ENCODE data around the gene TRUB1. TPM values are rescaled to one million over a fixed set of nuclear protein-coding genes. Genes with fewer than 3 reads are reported as not detected.

TRUB1 gene
- total RNA-seq, 1 experiment from 2014 or later, result 30.4 TPM

DNA sequence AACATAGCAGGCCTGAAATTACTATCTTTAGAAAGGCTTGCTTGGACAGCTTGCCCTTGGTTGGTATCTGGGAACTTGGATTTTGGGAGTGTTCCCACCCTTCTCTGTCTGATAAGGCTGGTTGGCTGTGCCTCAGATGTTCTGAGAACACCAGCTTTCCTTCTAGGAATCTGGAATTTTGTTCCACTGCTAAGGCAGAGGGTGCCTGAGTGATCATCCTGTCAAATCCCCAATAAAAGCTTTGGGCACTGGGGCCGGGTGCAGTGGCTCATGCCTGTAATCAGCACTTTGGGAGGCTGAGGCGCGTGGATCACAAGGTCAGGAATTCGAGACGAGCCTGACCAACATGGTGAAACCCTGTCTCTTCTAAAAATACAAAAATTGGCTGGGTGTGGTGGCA lies 5.0 kb downstream of the TRUB1 start:
- no peak for ATAC-seq
- CTCF ChIA-PET, result no interaction called here
- Histone ChIP-seq H3K27ac (ENCODE audit: low read length) (no peak overlapping the region), H3K27me3 (ENCODE audit: control insufficient read depth, insufficient read depth, low read length) (no peaks in the 10 kb centered on the region), H3K4me3 (ENCODE audit: low read depth in 2 of 2, low read length in 2 of 2) (no peak overlapping the region), H3K36me3 (ENCODE audit: control insufficient read depth, insufficient read depth, low read length) (peaks cover 14% of the 10 kb centered on the region), H3K9me3 (ENCODE audit: control insufficient read depth, insufficient read depth, low read depth, low read length) (no peaks in the 10 kb centered on the region), H3K4me1 (ENCODE audit: control insufficient read depth, insufficient read depth, low read length) (peaks cover 13% of the 10 kb centered on the region)
- no peak for DNase-seq (ENCODE audit: low read depth, low spot score)
- BruUV-seq (replicated peaks), result no TSS peak
- in situ Hi-C loops (cut with HindIII; ENCODE audit: low pct_unique_long_range_greater_than_20kb, low sequenced_read_pairs), result no loop called here
- intact Hi-C loops (cut with micrococcal nuclease; ENCODE audit: unreplicated experiment), result no loop called here
- no peak for TF ChIP-seq TCF7L2 (IDR thresholded peaks at IDR 0.05; ENCODE audit: low read depth, low read length)
- no peak for TF ChIP-seq SIN3A (IDR thresholded peaks at IDR 0.05; ENCODE audit: borderline replicate concordance, insufficient read depth, low read depth, low read length)
- TF ChIP-seq POLR2AphosphoS5 (IDR thresholded peaks at IDR 0.05; ENCODE audit: low read depth, low read length), result no peak
- TF ChIP-seq, protein P1, sequence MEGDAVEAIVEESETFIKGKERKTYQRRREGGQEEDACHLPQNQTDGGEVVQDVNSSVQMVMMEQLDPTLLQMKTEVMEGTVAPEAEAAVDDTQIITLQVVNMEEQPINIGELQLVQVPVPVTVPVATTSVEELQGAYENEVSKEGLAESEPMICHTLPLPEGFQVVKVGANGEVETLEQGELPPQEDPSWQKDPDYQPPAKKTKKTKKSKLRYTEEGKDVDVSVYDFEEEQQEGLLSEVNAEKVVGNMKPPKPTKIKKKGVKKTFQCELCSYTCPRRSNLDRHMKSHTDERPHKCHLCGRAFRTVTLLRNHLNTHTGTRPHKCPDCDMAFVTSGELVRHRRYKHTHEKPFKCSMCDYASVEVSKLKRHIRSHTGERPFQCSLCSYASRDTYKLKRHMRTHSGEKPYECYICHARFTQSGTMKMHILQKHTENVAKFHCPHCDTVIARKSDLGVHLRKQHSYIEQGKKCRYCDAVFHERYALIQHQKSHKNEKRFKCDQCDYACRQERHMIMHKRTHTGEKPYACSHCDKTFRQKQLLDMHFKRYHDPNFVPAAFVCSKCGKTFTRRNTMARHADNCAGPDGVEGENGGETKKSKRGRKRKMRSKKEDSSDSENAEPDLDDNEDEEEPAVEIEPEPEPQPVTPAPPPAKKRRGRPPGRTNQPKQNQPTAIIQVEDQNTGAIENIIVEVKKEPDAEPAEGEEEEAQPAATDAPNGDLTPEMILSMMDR (IDR thresholded peaks at IDR 0.05), result no peak
- TF ChIP-seq, protein P2, sequence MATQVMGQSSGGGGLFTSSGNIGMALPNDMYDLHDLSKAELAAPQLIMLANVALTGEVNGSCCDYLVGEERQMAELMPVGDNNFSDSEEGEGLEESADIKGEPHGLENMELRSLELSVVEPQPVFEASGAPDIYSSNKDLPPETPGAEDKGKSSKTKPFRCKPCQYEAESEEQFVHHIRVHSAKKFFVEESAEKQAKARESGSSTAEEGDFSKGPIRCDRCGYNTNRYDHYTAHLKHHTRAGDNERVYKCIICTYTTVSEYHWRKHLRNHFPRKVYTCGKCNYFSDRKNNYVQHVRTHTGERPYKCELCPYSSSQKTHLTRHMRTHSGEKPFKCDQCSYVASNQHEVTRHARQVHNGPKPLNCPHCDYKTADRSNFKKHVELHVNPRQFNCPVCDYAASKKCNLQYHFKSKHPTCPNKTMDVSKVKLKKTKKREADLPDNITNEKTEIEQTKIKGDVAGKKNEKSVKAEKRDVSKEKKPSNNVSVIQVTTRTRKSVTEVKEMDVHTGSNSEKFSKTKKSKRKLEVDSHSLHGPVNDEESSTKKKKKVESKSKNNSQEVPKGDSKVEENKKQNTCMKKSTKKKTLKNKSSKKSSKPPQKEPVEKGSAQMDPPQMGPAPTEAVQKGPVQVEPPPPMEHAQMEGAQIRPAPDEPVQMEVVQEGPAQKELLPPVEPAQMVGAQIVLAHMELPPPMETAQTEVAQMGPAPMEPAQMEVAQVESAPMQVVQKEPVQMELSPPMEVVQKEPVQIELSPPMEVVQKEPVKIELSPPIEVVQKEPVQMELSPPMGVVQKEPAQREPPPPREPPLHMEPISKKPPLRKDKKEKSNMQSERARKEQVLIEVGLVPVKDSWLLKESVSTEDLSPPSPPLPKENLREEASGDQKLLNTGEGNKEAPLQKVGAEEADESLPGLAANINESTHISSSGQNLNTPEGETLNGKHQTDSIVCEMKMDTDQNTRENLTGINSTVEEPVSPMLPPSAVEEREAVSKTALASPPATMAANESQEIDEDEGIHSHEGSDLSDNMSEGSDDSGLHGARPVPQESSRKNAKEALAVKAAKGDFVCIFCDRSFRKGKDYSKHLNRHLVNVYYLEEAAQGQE (IDR thresholded peaks at IDR 0.05; ENCODE audit: insufficient read depth in 1 of 2, low read depth in 2 of 2, low read length in 1 of 2), result no peak
- POLR2A ChIA-PET, result interaction anchor here (0.6 kb wide), 1 partner anchor 1867 kb away, joined by 12 read pairs; no protein-coding TSS in a partner anchor

DNA sequence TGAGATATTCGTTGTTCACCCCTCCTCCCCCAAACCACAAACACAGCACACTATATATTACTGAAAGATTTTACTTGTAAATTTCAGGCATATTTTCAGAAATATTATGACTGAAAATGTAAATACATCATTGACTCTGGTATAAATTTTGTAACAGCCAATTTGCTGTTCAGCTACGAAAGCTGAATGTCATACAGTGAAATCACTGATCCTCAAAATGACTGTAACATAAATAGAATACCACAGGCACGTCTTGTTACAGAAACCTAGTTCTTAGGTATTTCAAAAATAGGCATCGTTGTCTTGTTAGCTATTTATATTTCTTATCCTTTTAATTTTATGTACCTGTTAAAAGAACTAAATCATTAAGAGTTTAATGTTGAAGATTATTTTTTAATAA lies 15.1 kb downstream of the TRUB1 start:
- ATAC-seq, result no peak
- in situ Hi-C loops (cut with HindIII; ENCODE audit: low pct_unique_long_range_greater_than_20kb, low sequenced_read_pairs), result no loop called here
- Histone ChIP-seq H3K27ac (ENCODE audit: low read length) (no peak overlapping the region), H3K4me1 (ENCODE audit: control insufficient read depth, insufficient read depth, low read length) (no peaks in the 10 kb centered on the region), H3K9me3 (ENCODE audit: control insufficient read depth, insufficient read depth, low read depth, low read length) (no peaks in the 10 kb centered on the region), H3K36me3 (ENCODE audit: control insufficient read depth, insufficient read depth, low read length) (peaks cover 15% of the 10 kb centered on the region), H3K27me3 (ENCODE audit: control insufficient read depth, insufficient read depth, low read length) (no peaks in the 10 kb centered on the region), H3K4me3 (ENCODE audit: low read depth in 2 of 2, low read length in 2 of 2) (no peak overlapping the region)
- no peak for DNase-seq (ENCODE audit: low read depth, low spot score)
- ChIA-PET CTCF (no interaction called here), POLR2A (no interaction called here)
- intact Hi-C loops (cut with micrococcal nuclease; ENCODE audit: unreplicated experiment), result no loop called here
- TF ChIP-seq POLR2AphosphoS5 (IDR thresholded peaks at IDR 0.05; ENCODE audit: low read depth, low read length) (no peak), TCF7L2 (IDR thresholded peaks at IDR 0.05; ENCODE audit: low read depth, low read length) (no peak), SIN3A (IDR thresholded peaks at IDR 0.05; ENCODE audit: borderline replicate concordance, insufficient read depth, low read depth, low read length) (no peak)
- TF ChIP-seq, protein P1 (IDR thresholded peaks at IDR 0.05), result no peak
- TF ChIP-seq, protein P2 (IDR thresholded peaks at IDR 0.05; ENCODE audit: insufficient read depth in 1 of 2, low read depth in 2 of 2, low read length in 1 of 2), result no peak
- BruUV-seq (replicated peaks), result no TSS peak

Measured in Panc1 (cell line).